HG03280 (cell line): Measurements from ENCODE around the gene SPECC1L.

Experiments
- ATAC-seq: cut with Tn5 transposase; IDR thresholded peaks from one replicate; pipeline ENCODE4 v1.9.1; 2021; ENCODE audit warnings: mild to moderate bottlenecking, moderate library complexity; ENCODE audit not compliant: unreplicated experiment

SPECC1L gene

GRCh38 chr22:24459911-24460310 lies 189.3 kb downstream of the SPECC1L start:
- ATAC-seq, result no peak

- peak; percentile 59 for ATAC-seq
These were observed 189.9 kb downstream of the SPECC1L start for GRCh38 chr22:24460418-24461089.

- no peak for ATAC-seq
These were observed 192.6 kb downstream of the SPECC1L start for GRCh38 chr22:24463071-24463760.

GRCh38 chr22:24465566-24465965 lies 194.9 kb downstream of the SPECC1L start:
- no peak for ATAC-seq

- no peak for ATAC-seq
These were observed 195.3 kb downstream of the SPECC1L start for GRCh38 chr22:24465975-24466374.

- ATAC-seq, result no peak
These were observed 196.2 kb downstream of the SPECC1L start for GRCh38 chr22:24466716-24467328.

GRCh38 chr22:24467340-24467739 lies 196.7 kb downstream of the SPECC1L start:
- ATAC-seq, result no peak
